HG03439 (cell line): ENCODE results near the gene PSKH1.
A peak's percentile ranks its signal among the peaks of the same experiment; 100 is the strongest.

Experiments
- ATAC-seq: cut with Tn5 transposase; IDR thresholded peaks from one replicate; pipeline ENCODE4 v1.9.1; 2021; ENCODE audit warnings: mild to moderate bottlenecking, moderate library complexity; ENCODE audit not compliant: unreplicated experiment

Gene PSKH1

GRCh38 chr16:67923414-67924116, 30.5 kb downstream of the PSKH1 start:
- ATAC-seq, result no peak

GRCh38 chr16:67924140-67924906, 31.3 kb downstream of the PSKH1 start:
- ATAC-seq, result no peak

- no peak for ATAC-seq
These were observed 33.2 kb downstream of the PSKH1 start for GRCh38 chr16:67926181-67926750.

GRCh38 chr16:67927131-67927941, 34.3 kb downstream of the PSKH1 start:
- ATAC-seq, result no peak

GRCh38 chr16:67928147-67928546, 35.1 kb downstream of the PSKH1 start:
- no peak for ATAC-seq

- ATAC-seq, result no peak
These were observed 35.7 kb downstream of the PSKH1 start for GRCh38 chr16:67928561-67929364.

GRCh38 chr16:67930191-67930590, 37.1 kb downstream of the PSKH1 start:
- ATAC-seq, result no peak

- no peak for ATAC-seq
These were observed 37.7 kb downstream of the PSKH1 start for GRCh38 chr16:67930678-67931211.

GRCh38 chr16:67931712-67932461, 38.8 kb downstream of the PSKH1 start, which contains the start of gene CTRL:
CTRL (minus strand) TSS chr16:67931862; CDS start chr16:67931852, 10 bp downstream.
- no peak for ATAC-seq

GRCh38 chr16:67932462-67932840, 39.4 kb downstream of the PSKH1 start:
- ATAC-seq, result no peak

GRCh38 chr16:67933805-67934204, 40.8 kb downstream of the PSKH1 start:
- no peak for ATAC-seq

GRCh38 chr16:67934306-67935100, 41.4 kb downstream of the PSKH1 start:
- ATAC-seq, result no peak

- no peak for ATAC-seq
These were observed 42.0 kb downstream of the PSKH1 start for GRCh38 chr16:67935101-67935401.

GRCh38 chr16:67935402-67936123, 42.5 kb downstream of the PSKH1 start:
- ATAC-seq, result peak; percentile 84

- ATAC-seq, result peak; percentile 3
These were observed 43.2 kb downstream of the PSKH1 start, which contains the start of gene PSMB10 for GRCh38 chr16:67936124-67936879. PSMB10 (minus strand) TSS chr16:67936850; CDS start chr16:67936749, 101 bp downstream.

GRCh38 chr16:67936880-67937605, 44.0 kb downstream of the PSKH1 start:
- ATAC-seq, result peak; percentile 46
